HFF-Myc (cell line): ENCODE measurements around the gene UBE2R2.
A peak's percentile ranks its signal among the peaks of the same experiment; 100 is the strongest.

Experiments
- DNase-seq: peaks from one replicate; pipeline ENCODE4 v3.0.0-alpha.2; 2011; ENCODE audit warnings: low read depth; ENCODE audit errors: extremely low read depth
- H3K4me3 ChIP-seq: replicated peaks from 2 replicates; pipeline ENCODE4 v1.5.1; 2011; ENCODE audit warnings: low read depth, mild to moderate bottlenecking, control low read depth, low read length
- CTCF ChIP-seq: IDR thresholded peaks from 2 replicates; pipeline ENCODE4 v1.5.1; 2012; ENCODE audit warnings: mild to moderate bottlenecking, low read depth, low read length, control low read depth; ENCODE audit errors: missing control alignments

The UBE2R2 gene

DNA sequence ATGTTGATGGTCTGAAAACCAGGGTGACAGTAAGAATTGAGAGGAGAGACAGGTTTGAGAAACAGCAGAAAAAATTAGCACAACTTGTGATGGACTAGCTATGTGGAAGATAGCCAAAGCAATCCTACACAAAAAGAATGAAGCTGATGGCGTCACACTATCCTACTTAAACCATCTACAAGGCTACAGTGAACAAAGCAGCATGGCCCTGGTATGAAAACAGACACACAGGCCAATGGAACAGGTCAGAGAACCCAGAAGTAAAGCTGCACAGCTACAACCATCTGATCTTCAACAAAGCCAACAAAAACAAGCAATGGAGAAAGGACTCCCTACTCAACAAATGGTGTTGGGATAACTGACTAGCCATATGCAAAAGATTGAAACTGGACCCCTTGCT, 7.5 kb upstream of the UBE2R2 start:
- H3K4me3 ChIP-seq: no peak overlapping the region
- DNase-seq: no peak
- TF ChIP-seq CTCF: no peak

GRCh38 chr9:33813712-33814641, 3.0 kb upstream of the UBE2R2 start:
- H3K4me3 ChIP-seq: no peak overlapping the region
- no peak for DNase-seq
- peak; percentile 56 for TF ChIP-seq CTCF

DNA sequence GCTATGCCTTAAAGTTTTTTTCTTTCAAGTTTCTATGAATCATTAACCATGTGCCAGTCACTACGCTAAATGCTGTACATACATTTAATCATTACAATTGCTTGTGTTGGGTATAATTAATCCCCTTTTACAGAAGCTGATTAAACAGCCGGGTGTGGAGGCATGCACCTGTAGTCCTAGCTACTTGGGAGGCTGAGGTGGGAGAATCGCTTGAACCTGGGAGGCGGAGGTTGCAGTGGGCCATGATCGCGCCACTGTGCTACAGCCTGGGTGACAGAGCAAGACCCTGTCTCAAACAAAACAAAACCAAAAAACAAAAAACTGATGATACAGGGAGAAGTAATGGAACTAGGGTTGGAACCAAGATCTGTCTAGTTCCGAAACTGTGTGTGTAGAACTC, 1.2 kb upstream of the UBE2R2 start:
- no peak for DNase-seq
- TF ChIP-seq CTCF: no peak
- H3K4me3 ChIP-seq: no peak overlapping the region

DNA sequence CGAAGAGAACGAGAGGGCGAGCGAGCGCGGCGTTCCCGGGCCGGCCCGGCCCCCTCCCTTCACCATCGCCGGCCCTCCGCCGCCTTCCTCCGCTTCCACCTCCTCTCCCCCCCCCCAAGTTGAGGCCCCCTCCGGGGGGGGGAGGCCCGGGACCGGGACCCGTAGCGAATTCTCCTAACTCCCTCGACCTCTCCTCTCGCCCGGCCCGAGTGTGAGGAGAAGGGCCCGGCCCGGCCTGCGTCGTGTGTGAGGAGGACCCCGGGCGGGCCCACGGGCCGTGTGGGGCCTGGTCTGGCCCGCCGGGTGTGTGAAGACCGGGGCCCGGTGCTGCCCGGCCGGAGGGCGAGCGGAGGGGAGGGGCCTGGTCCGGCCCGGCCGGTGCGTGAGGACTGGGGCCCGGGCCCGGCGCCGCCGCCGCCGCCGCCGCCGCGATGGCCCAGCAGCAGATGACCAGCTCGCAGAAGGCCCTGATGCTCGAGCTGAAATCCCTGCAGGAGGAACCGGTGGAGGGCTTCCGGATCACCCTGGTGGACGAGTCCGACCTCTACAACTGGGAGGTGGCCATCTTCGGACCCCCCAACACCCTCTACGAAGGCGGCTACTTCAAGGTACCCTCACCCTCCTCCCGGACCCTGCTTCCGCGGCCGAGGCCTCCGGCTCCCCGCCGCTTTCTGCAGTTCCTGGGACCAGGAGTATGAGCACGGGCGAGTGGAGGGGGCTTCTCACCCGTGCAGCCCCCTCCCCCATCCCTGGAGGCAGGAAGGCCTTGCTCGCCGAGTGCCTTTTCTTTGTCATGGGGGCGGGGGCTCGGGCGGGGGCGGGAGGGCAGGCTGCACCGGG, 587 bp downstream of the UBE2R2 start:
- peak overlapping the region; percentile 79 for H3K4me3 ChIP-seq
- peak; percentile 25 for DNase-seq
- TF ChIP-seq CTCF: no peak

DNA sequence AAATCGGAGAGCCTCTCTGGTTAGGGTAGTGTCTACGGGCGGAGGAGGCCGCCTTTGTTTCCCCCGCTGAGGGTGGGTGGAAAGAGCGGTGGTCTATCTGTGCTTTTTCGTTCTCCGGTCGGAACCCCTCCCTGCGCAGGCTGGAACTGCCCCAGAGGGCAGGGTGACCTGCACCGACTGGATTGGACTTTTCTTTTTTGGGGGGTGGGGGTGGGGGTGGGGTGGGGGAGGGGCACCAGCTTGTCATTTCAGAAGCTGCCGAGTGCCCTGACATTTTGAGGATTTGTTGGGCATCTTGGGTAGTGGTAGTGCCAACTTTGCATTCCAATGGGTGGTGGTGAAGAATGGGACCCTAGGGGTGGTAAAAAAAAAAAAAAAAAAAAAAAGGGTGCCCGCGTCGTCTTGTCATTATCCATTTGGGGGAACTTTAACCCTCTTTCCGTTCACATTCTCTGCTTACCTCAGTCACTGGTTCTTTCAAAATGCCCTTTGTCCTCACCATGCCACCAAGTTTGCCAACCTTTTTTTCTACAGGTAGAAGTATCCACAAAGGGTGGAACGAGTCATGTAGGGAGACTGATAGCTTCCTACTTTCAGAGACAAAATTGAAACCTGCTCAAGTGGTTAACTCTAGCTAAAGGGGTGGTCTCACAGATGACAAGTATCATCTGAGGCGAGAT, 1.3 kb downstream of the UBE2R2 start:
- TF ChIP-seq CTCF: no peak
- peak overlapping the region; percentile 79 for H3K4me3 ChIP-seq
- no peak for DNase-seq

DNA sequence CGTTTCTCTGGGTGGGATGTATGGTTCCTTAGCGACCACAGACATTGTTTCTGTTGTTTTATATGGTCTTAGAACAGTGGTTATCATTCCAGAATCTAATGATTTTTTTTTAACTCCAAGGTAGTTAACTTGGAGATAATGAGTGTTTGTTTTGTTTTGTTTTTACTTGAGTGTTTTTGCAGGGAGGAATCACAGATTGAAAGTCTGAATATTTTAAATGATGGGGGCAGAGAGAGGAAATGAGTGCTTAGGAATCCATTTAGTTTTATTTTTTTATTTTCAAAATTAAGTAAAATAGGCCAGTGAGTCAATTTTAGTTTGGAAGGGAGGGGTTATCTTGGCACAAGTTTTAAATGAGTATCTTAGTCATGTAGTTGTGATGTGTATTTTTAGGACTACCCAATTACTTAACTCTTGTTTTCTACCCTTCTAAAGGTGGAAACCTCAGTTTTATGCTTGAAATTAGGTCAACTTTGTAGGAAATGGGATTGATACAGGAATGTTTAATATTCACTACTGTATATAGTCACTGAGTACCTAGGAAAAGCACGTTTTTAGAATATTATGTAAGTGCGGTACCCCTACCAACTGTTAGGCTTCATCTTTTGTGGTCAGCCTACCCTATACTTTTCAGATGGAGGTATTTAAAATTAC, 2.0 kb downstream of the UBE2R2 start:
- H3K4me3 ChIP-seq: peak overlapping the region; percentile 79
- DNase-seq: no peak
- no peak for TF ChIP-seq CTCF
